SK-N-SH treated with all-trans-retinoic acid at 6 μM for 48 hours (cell line): ENCODE measurements around the gene IMP4.

Source experiments
- ATAC-seq: fragments of 200-7000 bp; cut with Tn5 transposase; 3 replicates; pipeline ENCODE4 v1.9.1; 2020; ENCODE audit warnings: mild to moderate bottlenecking, moderate library complexity
- ARNTL ChIP-seq: fragments of 450-650 bp; formaldehyde crosslinking; IDR thresholded peaks from 2 replicates; pipeline ENCODE4 v1.5.0; 2020; ENCODE audit warnings: low read depth, mild to moderate bottlenecking, moderate library complexity, borderline replicate concordance
- BACH2 ChIP-seq: fragments of 250-450 bp; sonication (Bioruptor Pico); IDR thresholded peaks from 2 replicates; pipeline ENCODE4 v1.9.0; 2021; ENCODE audit warnings: mild to moderate bottlenecking, borderline replicate concordance
- CSDC2 ChIP-seq: fragments of 250-450 bp; sonication (Bioruptor Pico); IDR thresholded peaks from 2 replicates; pipeline ENCODE4 v1.5.0; 2020; ENCODE audit warnings: mild to moderate bottlenecking, moderate library complexity
- CSRNP3 ChIP-seq: fragments of 250-450 bp; sonication (Bioruptor Pico); IDR thresholded peaks from 2 replicates; pipeline ENCODE4 v1.5.1; 2021; ENCODE audit warnings: mild to moderate bottlenecking, moderate library complexity
- ESRRG ChIP-seq: fragments of 250-450 bp; sonication (Bioruptor Pico); IDR thresholded peaks from 2 replicates; pipeline ENCODE4 v1.6.1; 2021; ENCODE audit warnings: mild to moderate bottlenecking
- GLIS3 ChIP-seq: fragments of 250-450 bp; sonication (Bioruptor Pico); IDR thresholded peaks from 2 replicates; pipeline ENCODE4 v1.5.0; 2020; ENCODE audit warnings: mild to moderate bottlenecking, moderate library complexity
- ISL1 ChIP-seq: fragments of 250-450 bp; sonication (Bioruptor Pico); IDR thresholded peaks from 2 replicates; pipeline ENCODE4 v2.1.2; 2022; ENCODE audit warnings: mild to moderate bottlenecking, moderate library complexity
- OSR1 ChIP-seq: fragments of 250-450 bp; sonication (Bioruptor Pico); IDR thresholded peaks from 2 replicates; pipeline ENCODE4 v1.8.0; 2022; ENCODE audit warnings: moderate library complexity, mild to moderate bottlenecking, inconsistent platforms
- POU6F1 ChIP-seq: fragments of 250-450 bp; sonication (Bioruptor Pico); IDR thresholded peaks from 2 replicates; pipeline ENCODE4 v1.8.0; 2021; ENCODE audit warnings: low read depth, mild to moderate bottlenecking, moderate library complexity, borderline replicate concordance
- PPARA ChIP-seq: fragments of 250-450 bp; sonication (Bioruptor Pico); IDR thresholded peaks from 2 replicates; pipeline ENCODE4 v1.5.0; 2020; ENCODE audit warnings: mild to moderate bottlenecking, borderline replicate concordance
- RARB ChIP-seq: fragments of 250-450 bp; sonication (Bioruptor Pico); IDR thresholded peaks from 2 replicates; pipeline ENCODE4 v1.8.0; 2021; ENCODE audit warnings: mild to moderate bottlenecking, moderate library complexity
- SNAI2 ChIP-seq: fragments of 250-450 bp; sonication (Bioruptor Pico); IDR thresholded peaks from 2 replicates; pipeline ENCODE4 v1.5.0; 2020; ENCODE audit warnings: mild to moderate bottlenecking, moderate library complexity
- TCF4 ChIP-seq: fragments of 250-450 bp; sonication (Bioruptor Pico); IDR thresholded peaks from 2 replicates; pipeline ENCODE4 v1.8.0; 2021; ENCODE audit warnings: mild to moderate bottlenecking, moderate library complexity, borderline replicate concordance
- TOX ChIP-seq: fragments of 250-450 bp; sonication (Bioruptor Pico); IDR thresholded peaks from 2 replicates; pipeline ENCODE4 v1.8.0; 2021; ENCODE audit warnings: mild to moderate bottlenecking, moderate library complexity, borderline replicate concordance
- TSHZ2 ChIP-seq: fragments of 250-450 bp; sonication (Bioruptor Pico); IDR thresholded peaks from 2 replicates; pipeline ENCODE4 v1.5.0; 2020; ENCODE audit warnings: mild to moderate bottlenecking, moderate library complexity
- ZC3H10 ChIP-seq: fragments of 250-450 bp; sonication (Bioruptor Pico); IDR thresholded peaks from 2 replicates; pipeline ENCODE4 v1.5.1; 2021; ENCODE audit warnings: mild to moderate bottlenecking, moderate library complexity
- ZFP3 ChIP-seq: fragments of 250-450 bp; sonication (Bioruptor Pico); IDR thresholded peaks from 2 replicates; pipeline ENCODE4 v1.5.0; 2020; ENCODE audit warnings: mild to moderate bottlenecking, moderate library complexity
- ZFP30 ChIP-seq: fragments of 450-650 bp; formaldehyde crosslinking; IDR thresholded peaks from 2 replicates; pipeline ENCODE4 v1.5.0; 2022; ENCODE audit warnings: mild to moderate bottlenecking, moderate library complexity
- ZNF565 ChIP-seq: fragments of 450-650 bp; formaldehyde crosslinking; conservative IDR thresholded peaks from 2 replicates; pipeline ENCODE4 v1.5.0; 2020; ENCODE audit warnings: low read depth, mild to moderate bottlenecking, moderate library complexity
- ZNF70 ChIP-seq: fragments of 450-650 bp; formaldehyde crosslinking; IDR thresholded peaks from 2 replicates; pipeline ENCODE4 v1.5.0; 2020; ENCODE audit warnings: mild to moderate bottlenecking, moderate library complexity
- ZNF8 ChIP-seq: fragments of 450-650 bp; formaldehyde crosslinking; IDR thresholded peaks from 2 replicates; pipeline ENCODE4 v1.5.0; 2020; ENCODE audit warnings: mild to moderate bottlenecking, moderate library complexity
- TF ChIP-seq, protein P1 (sequence below): fragments of 250-450 bp; sonication (Bioruptor Pico); IDR thresholded peaks from 2 replicates; pipeline ENCODE4 v1.5.1; 2020; ENCODE audit warnings: low read depth, mild to moderate bottlenecking, moderate library complexity
- TF ChIP-seq, protein P2 (sequence below): fragments of 250-450 bp; sonication (Bioruptor Pico); IDR thresholded peaks from 2 replicates; pipeline ENCODE4 v1.8.0; 2020; ENCODE audit warnings: mild to moderate bottlenecking, moderate library complexity, borderline replicate concordance

IMP4 gene

GRCh38 chr2:130336877-130337734, 5.6 kb upstream of the IMP4 start:
- no peak for TF ChIP-seq CSDC2 (CRISPR knock-in tag)
- TF ChIP-seq ZFP3: peak; percentile 70; the same call in 1 of the 2 replicates
- no peak for TF ChIP-seq ISL1
- TF ChIP-seq ZFP30: no peak
- TF ChIP-seq TCF4: 0 out of 2 replicates have a peak, but pooled peaks have one; percentile 12
- no peak for TF ChIP-seq SNAI2
- no peak for TF ChIP-seq ARNTL (CRISPR knock-in tag)
- ATAC-seq: peak; percentile 76

- ATAC-seq: no peak
- no peak for TF ChIP-seq ISL1
- no peak for TF ChIP-seq TOX (CRISPR knock-in tag)
- TF ChIP-seq ZFP30: no peak
- no peak for TF ChIP-seq TSHZ2 (CRISPR knock-in tag)
- no peak for TF ChIP-seq CSDC2 (CRISPR knock-in tag)
- no peak for TF ChIP-seq ZFP3
- TF ChIP-seq ZNF70: no peak
- no peak for TF ChIP-seq TCF4
- no peak for TF ChIP-seq OSR1 (CRISPR knock-in tag)
- no peak for TF ChIP-seq ZNF565
- no peak for TF ChIP-seq CSRNP3 (CRISPR knock-in tag)
- no peak for TF ChIP-seq BACH2
- no peak for TF ChIP-seq ZNF8 (CRISPR knock-in tag)
- no peak for TF ChIP-seq ESRRG
- TF ChIP-seq POU6F1 (CRISPR knock-in tag): no peak
- TF ChIP-seq ZC3H10: no peak
- TF ChIP-seq RARB (CRISPR knock-in tag): no peak
- no peak for TF ChIP-seq SNAI2
- no peak for TF ChIP-seq PPARA
- TF ChIP-seq, protein P1, sequence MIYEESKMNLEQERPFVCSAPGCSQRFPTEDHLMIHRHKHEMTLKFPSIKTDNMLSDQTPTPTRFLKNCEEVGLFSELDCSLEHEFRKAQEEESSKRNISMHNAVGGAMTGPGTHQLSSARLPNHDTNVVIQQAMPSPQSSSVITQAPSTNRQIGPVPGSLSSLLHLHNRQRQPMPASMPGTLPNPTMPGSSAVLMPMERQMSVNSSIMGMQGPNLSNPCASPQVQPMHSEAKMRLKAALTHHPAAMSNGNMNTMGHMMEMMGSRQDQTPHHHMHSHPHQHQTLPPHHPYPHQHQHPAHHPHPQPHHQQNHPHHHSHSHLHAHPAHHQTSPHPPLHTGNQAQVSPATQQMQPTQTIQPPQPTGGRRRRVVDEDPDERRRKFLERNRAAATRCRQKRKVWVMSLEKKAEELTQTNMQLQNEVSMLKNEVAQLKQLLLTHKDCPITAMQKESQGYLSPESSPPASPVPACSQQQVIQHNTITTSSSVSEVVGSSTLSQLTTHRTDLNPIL (CRISPR knock-in tag): no peak
These were observed 4.9 kb upstream of the IMP4 start for GRCh38 chr2:130337735-130338325.

GRCh38 chr2:130338793-130339345, 3.8 kb upstream of the IMP4 start:
- no peak for ATAC-seq
- TF ChIP-seq ZFP30 (no peak), ZNF565 (no peak), BACH2 (no peak), CSDC2 (CRISPR knock-in tag) (no peak), POU6F1 (CRISPR knock-in tag) (no peak), ZNF70 (no peak), PPARA (no peak), ZFP3 (no peak), ESRRG (no peak), GLIS3 (no peak), ZNF8 (CRISPR knock-in tag) (no peak), OSR1 (CRISPR knock-in tag) (no peak), TOX (CRISPR knock-in tag) (no peak)
- TF ChIP-seq, protein P2, sequence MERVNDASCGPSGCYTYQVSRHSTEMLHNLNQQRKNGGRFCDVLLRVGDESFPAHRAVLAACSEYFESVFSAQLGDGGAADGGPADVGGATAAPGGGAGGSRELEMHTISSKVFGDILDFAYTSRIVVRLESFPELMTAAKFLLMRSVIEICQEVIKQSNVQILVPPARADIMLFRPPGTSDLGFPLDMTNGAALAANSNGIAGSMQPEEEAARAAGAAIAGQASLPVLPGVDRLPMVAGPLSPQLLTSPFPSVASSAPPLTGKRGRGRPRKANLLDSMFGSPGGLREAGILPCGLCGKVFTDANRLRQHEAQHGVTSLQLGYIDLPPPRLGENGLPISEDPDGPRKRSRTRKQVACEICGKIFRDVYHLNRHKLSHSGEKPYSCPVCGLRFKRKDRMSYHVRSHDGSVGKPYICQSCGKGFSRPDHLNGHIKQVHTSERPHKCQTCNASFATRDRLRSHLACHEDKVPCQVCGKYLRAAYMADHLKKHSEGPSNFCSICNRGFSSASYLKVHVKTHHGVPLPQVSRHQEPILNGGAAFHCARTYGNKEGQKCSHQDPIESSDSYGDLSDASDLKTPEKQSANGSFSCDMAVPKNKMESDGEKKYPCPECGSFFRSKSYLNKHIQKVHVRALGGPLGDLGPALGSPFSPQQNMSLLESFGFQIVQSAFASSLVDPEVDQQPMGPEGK (CRISPR knock-in tag): no peak
